NCI-H1694 (cell line): ENCODE results near the gene KCNN3.

Experiments used
- DNase-seq: peaks from one replicate; lab custom pipeline; 2025; lab: John Stamatoyannopoulos, UW

The KCNN3 gene

DNA sequence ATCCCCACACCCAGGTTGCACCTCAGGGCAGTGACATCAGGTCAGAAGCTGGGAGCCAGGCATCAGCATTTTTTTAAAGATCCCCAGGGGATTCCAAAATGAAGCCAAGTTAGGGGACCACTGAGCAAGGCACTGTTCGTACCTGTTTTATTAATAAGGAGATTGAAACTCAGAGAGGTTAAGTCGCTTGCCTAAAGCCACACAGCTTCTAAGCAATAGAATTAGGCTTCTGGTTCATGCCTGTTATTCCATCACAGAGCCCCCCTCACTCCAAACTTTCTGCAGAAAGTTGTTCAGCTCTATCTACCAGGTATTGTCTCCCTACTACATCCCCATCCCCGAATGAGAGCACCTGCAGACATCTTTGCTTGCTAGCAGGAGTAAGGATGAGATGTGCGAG lies 28.7 kb downstream of the KCNN3 start:
- no peak for DNase-seq

DNA sequence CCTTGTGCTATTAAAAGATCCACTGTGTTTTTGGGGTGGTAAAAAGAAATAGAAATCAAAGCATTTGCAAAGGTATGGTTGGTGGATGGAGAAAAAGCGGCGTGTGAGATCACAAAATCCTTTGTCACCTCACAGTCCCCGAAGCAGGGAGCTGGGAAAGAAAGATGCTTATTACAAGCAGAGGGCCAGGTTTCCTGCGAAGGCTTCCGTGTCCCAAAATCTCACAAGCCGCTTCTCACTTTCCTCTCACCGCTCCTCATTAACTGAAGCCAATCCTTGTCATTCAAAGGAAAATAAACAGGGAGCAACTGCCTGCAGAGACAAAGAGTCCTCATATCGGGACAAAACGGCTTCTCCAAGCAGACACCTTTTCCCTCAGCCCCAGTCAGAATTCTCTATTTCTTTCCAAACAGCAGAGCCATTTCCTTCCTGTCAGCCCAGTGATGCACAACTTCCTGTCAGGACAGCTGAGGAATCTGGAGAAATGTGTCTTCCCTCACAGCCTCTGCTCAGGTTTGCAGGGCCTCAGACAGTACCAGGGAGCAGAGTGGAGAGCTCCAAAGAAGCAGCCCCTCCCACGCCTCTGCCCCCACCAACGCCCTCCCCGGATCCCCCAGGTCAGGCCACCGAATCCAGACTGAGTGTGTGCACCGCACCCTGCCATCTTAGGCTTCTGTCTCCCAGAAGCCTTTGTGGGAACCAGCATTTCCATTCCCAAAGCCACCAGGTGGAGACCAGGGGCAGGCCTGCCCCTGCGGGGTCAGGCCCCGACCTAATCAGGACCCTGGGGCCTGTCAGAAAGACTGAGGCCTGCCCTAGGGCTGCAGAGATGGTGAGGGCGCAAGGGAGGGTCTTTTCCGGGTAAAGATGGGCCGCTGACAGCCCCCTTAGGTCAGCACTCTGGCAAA lies 29.6 kb downstream of the KCNN3 start:
- DNase-seq = no peak

DNA sequence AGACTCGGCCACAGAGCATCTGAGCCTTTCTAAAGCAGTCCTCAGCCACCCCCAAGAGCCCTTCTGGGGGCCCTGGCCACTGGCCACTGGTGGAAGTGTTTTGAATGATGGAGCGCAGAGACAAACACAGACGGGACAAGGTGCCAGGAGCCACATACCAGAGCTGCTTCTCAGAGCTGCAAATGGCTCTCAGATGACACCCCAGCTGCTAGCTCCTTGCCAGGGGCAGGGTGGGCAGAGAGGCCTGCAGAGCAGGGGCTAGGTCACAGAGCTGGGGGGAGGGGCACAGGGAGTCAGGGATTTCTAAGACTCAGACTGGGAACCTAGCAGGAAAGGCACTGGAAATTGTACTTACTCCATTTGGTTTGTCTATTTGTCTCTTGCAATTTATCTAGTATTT lies 30.4 kb downstream of the KCNN3 start:
- no peak for DNase-seq

DNA sequence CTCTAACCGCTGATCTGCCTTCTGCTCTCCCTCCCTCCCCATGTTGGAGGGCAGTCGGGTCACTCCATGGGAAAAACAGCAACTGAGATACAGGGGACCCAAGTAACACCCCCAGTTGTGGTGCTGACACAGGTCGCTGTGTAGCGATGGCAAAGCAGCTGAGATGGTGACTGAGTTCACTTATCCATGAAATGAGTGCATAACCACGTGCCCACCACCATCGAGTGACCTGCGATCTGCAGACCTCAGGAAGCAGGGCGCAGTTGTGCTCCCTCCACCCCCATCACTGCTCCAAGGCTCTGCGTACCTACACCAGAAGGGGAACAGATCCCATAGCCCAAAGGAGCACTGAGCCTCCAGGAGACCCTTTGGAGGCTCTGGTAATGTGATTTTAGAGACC lies 31.1 kb downstream of the KCNN3 start:
- peak; percentile 29 for DNase-seq

DNA sequence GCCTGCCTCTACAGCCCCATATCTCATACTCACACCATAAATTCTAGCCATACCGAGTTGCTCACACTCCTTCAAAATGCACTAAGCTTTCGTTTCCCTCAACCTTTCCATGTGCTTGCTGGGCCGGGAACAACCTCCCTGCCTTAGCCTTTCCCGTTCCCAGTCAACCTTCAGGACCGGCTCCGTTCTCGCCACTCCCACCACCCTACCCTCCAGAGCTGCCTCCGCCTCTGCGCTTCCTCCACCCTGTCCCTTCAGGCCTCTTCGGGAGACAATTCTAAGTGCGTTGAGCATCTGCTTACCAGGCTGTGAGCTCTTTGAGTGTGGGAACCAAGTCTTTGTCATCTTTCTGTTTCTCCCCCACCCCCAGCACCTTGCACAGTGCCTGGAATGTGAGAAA lies 31.6 kb downstream of the KCNN3 start:
- no peak for DNase-seq

DNA sequence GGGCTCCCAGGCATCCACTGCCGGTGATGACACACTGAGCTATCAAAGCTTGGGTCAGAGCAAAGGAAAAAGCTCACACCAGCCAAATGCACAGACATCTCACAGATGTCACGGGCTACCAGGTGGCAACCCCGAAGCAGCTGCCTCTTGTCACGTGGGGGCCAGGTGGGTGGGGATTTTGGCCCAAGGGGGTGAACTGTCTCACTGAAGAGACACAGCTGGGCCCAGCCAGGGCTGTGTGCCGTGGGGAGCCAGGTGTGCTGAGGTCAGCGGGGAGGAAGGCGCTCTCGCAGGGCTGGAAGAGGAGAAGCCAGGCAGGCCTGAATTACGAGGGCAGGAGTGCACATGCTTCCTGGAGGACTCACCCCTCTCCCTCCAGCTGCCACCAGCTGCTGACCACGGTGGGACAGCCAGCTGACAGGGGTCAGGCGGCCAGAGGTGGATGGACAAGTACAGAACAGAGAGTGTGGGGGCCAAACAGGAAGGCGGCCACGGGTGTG lies 32.4 kb downstream of the KCNN3 start:
- DNase-seq = peak; percentile 93

DNA sequence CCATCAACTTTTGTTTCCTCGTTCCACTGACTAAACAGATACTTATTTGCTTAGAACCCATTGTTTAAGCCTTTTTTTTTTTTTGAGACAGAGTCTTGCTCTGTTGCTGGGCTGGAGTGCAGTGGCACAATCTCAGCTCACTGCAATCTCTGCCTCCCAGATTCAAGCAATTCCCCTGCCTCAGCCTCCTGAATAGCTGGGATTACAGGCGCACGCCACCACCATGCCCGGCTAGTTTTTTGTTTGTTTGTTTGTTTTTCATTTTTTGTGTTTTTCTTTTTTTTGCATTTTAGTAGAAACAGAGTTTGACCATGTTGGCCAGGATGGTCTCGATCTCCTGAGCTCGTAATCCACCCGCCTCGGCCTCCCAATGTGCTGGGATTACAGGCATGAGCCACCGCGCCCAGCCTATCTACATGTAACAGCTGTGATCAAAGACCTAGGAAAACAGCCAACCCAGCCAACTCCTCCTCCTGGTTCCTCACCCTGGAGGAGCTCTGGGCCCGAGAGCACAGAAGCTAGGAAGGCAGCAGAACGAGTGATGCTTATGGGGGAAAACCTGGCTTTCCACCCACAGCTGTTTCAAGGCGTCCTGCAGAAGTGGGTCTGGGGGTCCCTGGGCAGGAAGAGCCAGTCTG lies 32.9 kb downstream of the KCNN3 start:
- DNase-seq = peak; percentile 97

DNA sequence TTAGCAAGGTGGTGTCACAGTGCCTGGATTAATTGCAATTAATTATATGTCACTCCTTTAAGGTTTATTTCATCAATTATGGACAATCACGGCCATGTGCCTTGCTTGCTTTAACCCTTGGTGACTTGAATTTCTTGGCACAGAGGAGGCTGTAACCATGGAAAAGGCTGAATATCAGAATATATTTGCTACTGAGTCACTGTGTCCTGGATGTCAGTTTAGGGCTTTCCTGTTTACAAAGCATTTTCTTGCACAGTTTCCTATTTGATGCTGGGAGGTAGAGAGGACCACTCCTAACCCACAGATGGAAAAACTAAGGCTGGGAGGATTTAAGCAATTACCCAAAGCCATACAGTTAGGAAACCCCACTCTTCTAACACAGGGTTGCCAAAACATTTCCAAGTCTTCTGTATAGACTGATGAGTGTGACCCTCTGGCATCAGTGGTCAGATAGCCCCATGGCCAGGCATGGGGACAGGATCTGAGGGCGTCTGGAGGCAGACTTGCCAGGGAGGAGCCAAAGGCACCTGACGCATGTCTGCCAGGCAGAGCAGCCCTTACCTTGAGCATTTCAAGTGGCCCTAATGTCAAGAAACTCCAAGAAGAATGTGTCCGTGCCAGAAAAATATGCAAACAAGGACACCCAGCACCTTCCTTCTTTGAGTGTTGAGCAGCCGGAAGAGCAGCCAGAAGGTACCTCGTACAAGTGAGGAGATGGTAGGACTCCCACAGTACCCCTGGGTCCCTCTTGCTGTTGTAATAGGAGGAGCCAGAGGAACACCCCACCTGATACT lies 34.4 kb downstream of the KCNN3 start:
- no peak for DNase-seq

DNA sequence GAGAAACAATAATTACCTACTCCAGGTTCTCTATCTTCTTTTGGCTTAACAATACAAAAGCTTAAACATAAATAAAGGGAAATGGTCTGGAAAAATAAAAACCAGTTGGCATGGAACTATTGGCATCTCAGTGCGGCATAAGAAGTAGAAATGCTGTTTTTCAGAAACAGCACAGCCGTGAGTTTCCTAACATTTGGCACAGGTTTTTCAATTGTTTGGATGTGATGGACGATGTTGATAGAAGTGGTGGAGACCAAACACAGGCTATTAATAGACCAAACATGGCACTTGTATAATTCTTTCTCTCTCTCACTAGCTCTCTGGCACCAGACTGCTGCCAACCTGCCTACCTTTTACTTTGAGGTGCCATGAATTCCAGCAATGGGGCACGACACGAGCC lies 36.2 kb downstream of the KCNN3 start:
- no peak for DNase-seq

DNA sequence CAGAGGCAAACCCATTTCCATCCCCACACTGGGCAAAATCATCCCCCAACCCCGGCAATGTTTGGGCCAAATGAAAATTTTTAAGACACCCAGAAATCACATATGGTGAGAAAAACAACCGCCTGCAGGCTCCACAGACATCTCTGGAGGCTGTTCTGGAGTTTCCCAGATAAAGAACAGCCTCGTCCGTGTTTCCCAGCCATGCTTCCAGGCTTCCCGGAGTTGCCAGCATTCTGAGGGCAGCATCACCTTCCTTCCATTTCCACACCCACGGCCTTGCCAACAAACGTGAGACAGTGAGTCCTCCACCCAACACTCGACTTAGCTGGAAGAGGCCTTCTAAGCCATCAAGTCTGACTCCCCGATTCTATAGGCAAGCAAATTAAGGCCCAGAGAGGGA lies 36.9 kb downstream of the KCNN3 start:
- no peak for DNase-seq

DNA sequence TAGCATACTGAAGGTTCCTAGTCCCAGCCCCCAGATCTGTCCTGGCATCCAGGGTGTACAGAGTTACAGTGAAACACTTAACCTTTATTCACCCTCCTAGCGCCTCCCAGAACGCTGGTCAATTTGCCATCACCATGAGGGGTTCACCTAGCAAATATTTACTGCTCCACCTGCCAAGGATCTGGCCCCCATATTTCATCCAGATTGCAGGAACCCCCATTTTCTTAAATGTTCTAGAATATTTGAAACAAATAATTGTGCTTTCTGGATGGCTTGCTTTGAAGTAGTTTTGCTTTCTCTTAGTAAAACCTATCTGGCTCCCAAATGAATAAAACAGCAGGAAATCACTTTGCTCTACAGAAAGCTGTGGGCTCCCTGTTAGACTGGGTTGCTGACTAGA lies 37.7 kb downstream of the KCNN3 start:
- no peak for DNase-seq

DNA sequence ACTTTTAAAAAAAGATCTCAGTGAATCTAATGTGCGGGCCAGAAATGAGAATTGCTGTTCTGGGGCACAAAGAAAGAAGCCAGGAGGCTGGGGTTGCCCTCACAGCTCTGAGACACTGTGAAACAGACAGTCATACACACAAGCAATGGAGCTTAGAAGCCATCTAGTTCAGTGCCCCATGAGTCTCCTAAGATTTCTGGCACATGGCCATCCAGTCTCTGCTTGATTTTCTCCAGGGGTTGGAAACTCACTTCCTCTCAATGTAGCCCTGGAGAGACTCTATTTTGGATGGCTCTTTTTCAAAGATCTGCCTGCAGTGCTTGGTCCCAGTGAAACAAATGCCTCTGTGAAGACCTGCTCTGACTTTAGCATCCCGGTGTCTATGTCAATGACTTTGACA lies 38.6 kb downstream of the KCNN3 start:
- no peak for DNase-seq

DNA sequence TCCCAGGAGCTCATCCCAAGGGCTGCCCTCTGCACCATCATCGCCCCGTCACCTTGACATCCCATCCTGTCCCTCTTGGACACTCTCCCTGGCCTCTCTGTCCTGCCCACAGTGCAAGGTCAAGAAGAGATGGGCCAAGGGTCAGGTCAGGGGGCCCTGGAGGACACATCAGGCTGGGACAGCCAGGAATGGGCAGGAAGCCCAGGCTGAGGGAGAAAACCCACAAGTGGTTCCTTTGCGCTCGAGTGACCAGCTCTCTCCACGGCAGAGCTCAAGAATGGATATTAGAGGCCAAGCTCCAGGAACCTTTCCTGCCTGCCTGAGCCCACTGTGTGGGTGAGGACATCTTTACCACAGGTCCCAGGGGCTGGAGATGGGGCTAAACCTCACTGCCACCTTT lies 41.0 kb downstream of the KCNN3 start:
- DNase-seq = no peak

DNA sequence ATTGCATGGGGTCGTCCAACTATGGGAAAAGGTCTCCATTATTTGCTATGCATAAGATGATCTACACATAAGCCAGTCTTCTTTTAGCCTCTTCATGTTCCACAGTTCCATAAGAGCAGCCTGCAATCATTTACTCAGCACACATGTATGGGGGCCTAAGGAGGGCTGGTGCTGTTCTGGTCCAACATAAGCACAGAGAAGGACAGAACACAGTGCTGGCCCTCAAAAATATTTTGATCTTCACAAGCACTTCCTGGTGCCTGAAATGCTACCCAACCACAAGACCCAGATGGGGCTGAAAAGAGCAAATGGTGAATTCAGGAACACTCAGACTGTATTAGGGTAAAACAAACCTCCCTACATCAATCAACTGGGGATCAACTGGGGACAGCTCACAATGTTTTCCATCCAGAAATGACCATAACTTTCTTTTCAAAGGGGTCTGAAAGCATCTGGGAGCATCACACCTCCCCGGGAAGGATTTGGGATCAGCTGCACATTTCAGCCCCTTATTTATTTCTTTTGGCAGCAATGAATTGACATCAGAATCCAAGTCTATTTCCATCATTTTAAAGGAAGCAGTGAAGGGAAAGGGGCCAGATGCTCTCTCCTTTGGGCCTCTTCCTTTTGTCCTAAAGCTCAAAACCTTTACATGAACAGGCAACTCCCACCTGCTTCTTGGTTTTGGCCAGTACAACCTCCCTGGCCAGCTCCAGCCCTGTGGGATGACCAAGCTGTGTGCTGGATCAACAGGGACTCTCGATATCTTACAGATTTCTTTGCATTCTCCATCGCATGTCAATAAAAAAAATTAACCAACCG lies 45.7 kb downstream of the KCNN3 start:
- DNase-seq = no peak

DNA sequence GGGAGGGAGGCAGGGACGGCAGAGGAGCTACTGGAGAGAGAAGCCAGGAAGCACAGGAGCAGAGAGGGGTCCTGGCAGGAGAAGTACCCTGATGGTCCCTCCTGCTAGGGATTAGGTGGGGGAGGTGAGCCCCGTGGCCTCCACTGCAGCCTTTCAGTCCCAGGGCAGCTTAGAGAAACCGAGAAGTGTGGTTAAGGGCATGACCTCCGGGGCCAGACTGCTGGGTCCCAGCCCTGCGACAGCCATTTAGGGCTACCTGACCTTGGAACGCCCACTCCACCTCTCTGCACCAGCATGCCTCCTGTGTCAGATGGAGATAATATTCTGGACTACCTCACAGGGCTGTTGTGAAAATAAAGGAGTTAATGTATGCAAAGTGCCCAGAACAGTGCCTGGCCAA lies 47.4 kb downstream of the KCNN3 start:
- no peak for DNase-seq

DNA sequence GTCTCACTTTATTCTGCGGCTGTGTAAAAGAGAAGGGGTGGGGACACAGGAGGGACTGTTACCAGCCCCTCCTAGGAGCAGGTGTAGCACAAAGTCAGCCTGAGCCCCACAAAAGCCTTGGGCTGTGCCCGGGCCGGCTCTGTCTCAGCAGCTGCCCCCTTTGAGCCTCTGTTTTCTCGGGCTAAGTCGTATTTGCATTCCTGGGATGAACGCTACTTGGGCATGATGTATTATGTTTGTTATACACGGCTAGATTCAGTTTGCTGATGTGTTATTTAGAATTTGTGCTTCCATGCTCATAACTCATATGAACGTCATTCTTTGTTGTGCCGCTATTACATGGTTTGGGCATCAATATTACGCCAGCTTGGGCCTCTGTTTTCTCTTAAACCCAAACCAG lies 47.8 kb downstream of the KCNN3 start:
- no peak for DNase-seq

DNA sequence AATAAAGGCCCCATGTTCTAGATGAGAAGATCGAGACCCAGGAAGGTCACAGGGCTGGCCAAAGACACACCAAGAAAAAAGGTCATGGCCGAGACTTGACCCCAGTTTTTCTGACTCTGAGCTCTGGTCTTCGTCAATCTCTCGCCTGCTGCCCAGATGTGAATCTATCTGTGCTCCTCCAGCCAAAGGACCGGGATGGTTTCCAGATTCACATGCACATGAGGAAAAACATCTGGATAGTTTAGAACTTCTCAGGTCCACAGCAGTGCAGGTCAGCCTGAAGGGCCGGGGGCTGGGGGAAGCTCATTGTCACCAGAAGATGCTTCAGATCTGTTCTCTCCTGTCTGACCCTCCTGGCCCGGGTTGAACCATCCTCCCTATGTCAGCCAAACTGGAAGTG lies 49.0 kb downstream of the KCNN3 start:
- DNase-seq = no peak

DNA sequence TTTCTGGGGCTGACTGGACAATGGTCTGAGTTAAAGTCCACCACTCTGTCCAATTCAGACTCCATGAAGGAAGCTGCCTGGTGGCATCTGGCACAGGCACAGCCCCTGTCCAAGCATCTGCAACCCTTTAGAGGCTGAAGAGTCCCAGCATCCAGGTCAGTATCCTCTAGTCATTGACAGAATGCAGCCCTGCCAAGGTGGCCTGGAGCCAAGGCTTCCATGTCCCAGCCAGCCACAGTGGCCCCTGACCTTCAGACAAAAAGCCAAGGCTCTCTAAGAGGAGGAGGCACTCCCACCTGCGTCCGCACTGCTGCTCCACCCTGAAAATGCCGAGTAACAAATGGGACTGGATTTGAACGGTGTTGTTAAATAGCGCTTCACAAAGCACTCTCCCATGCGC lies 49.4 kb downstream of the KCNN3 start:
- no peak for DNase-seq

DNA sequence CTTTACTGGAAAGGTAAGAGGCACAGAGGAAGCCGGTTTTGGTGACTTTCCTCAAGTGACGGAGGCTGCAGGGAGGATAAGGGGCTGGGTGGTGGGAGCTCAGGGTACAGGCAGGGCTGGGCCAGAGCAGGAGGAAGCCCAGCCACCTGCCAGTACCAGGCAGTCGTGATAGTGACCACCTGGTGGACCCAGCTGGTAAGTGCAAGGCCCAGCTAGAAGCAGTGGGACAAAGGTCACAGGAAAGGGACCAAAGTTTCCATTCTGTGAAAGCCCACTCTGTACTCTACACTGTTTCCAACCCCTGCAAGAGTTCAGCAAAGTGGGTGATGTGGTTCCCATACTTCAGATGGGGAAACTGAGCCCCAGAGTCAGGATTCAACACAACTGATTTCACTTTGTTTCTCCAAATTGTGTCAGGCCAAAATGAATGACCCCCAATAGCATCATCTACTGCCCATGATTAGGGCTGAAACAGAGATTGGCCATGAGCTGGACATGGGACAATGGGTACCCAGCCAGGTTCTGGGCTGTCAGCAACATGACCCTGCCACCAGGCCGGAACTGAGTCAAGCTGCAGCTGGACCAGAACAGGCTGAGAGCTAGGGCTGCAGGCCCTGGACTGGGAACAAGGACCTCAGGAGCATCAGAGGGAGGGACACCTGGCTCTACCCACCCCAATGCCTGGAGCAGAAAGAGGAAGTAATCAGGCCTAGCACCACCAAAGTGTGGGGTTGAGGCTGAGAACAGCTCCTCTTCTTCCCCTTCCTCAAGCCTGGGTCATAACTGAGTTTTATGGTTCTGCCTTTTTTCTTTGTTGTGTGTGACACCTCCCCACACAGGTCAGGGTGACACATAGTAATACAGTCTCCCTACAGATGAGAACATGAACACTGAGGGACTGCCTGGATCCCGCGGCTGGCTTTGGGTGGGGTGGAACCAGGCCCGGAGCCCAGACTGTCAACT lies 50.2 kb downstream of the KCNN3 start:
- DNase-seq = no peak

DNA sequence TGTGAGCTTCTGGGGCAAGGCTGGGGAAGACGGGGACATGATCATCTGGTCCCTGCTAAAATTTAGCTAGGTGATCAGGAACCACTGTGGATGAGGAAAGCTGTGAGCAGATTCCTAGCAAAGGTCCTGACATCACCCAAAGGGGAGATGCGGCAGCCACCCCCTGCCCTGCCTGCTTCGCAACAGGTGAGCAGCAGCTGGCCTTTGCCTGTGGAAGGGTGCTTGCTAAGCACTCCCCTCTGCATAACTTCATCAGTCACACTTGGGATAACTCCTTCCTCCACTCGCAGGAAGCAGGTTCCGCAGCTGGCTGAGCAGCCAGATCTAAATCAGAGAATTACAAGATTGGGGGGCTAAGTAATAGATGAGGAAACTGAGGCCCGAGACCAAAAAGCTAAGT lies 51.2 kb downstream of the KCNN3 start:
- DNase-seq = no peak

DNA sequence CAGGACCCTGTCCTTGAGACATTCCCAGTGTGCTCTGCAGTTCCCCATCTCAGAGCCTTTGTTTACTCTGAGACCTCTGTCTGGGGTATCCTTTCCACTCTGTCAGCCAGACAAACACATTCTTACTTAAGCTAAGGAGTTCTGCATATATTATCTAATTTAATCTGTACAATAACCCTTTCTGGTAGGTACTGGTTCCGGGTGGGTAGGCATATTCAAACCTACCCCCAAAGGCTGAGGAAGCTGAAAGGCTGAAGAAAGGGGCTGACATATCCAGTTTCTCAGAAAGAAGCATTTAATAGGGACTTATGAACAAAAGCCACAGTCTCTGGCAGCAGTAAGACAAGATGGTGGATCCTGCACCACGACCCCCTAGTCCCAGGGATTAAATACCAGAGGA lies 53.1 kb downstream of the KCNN3 start:
- DNase-seq = no peak
